ENCODE results near the gene CLK2. TPM values are rescaled to one million over a fixed set of nuclear protein-coding genes. Genes with fewer than 3 reads are reported as not detected.
A peak's percentile ranks its signal among the peaks of the same experiment; 100 is the strongest.

CLK2 gene
- total and polyA plus RNA-seq, 2 of the 13 experiments (the other 11 are each of a cell fraction or from before 2014, with no cell fraction given): 20.1 to 73.5 TPM

DNA sequence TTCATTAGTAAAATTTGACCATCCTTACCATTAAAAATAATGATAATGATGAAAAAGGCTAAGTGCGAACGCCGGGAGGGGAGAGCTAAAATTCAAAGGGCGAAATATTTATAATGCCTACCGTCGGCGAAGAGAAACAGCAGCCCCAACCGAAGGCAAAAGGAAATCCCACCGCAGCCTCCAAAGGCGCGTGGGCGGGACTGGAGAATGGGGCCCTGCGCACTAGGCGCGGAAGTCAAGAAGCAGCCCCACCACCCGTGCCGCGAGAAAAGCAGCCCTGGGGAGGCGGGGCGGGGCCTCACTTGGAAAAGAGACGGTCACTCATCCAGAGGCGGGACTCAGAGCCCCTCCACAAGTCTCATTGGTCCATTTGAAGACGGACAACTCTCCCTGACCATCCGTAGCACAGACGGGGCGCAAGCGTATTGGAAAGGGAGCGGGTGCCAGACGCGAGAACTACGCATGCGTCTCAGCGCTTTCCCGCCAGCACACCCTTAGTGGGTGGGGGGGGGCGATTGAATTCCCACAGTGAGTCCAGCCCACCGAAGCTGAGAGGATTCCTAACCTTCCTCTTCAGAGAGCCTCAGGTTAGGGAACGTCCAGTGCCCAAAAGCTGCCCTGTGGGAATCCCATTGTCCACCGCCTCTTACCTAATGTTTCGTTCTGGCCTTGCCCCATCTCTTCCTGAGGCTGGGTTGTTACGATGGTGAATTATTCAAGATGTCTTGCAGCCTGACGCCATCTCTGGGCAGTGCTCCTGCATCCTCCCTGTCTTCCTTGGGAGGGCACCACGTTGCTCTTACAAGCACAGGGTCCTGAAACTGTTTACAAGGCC is 45.8 kb downstream of the CLK2 start (continued):
- TF ChIP-seq, protein P1, sequence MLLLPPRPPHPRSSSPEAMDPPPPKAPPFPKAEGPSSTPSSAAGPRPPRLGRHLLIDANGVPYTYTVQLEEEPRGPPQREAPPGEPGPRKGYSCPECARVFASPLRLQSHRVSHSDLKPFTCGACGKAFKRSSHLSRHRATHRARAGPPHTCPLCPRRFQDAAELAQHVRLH (CRISPR knock-in tag; IDR thresholded peaks at IDR 0.05; ENCODE audit: borderline replicate concordance, low read depth): 0 out of 2 replicates have a peak, but pooled peaks have one; percentile 34
- no peak for TF ChIP-seq FOSL1 (CRISPR knock-in tag; IDR thresholded peaks at IDR 0.05; ENCODE audit: borderline replicate concordance)
- 0 out of 2 replicates have a peak, but pooled peaks have one; percentile 50 for TF ChIP-seq RELA (CRISPR knock-in tag; IDR thresholded peaks at IDR 0.05)
- 0 out of 2 replicates have a peak, but pooled peaks have one; percentile 14 for TF ChIP-seq RARA (CRISPR knock-in tag; IDR thresholded peaks at IDR 0.05)
- 0 out of 2 replicates have a peak, but pooled peaks have one; percentile 65 for TF ChIP-seq XBP1 (CRISPR knock-in tag; IDR thresholded peaks at IDR 0.05)
- TF ChIP-seq, protein P2, sequence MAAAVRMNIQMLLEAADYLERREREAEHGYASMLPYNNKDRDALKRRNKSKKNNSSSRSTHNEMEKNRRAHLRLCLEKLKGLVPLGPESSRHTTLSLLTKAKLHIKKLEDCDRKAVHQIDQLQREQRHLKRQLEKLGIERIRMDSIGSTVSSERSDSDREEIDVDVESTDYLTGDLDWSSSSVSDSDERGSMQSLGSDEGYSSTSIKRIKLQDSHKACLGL (CRISPR knock-in tag; IDR thresholded peaks at IDR 0.05): peak; percentile 9; the same call in 1 of the 2 replicates
- TF ChIP-seq KDM4B (CRISPR knock-in tag; IDR thresholded peaks at IDR 0.05): 0 out of 2 replicates have a peak, but pooled peaks have one; percentile 11
- TF ChIP-seq ELF1 (CRISPR knock-in tag; IDR thresholded peaks at IDR 0.05): peak; percentile 80
- 0 out of 2 replicates have a peak, but pooled peaks have one; percentile 6 for TF ChIP-seq ZNF34 (CRISPR knock-in tag; IDR thresholded peaks at IDR 0.05; ENCODE audit: borderline replicate concordance)
- TF ChIP-seq, protein P3, sequence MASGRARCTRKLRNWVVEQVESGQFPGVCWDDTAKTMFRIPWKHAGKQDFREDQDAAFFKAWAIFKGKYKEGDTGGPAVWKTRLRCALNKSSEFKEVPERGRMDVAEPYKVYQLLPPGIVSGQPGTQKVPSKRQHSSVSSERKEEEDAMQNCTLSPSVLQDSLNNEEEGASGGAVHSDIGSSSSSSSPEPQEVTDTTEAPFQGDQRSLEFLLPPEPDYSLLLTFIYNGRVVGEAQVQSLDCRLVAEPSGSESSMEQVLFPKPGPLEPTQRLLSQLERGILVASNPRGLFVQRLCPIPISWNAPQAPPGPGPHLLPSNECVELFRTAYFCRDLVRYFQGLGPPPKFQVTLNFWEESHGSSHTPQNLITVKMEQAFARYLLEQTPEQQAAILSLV (CRISPR knock-in tag; IDR thresholded peaks at IDR 0.05; ENCODE audit: borderline replicate concordance): no peak; the same call in 1 of the 2 replicates
- TF ChIP-seq, protein P4, sequence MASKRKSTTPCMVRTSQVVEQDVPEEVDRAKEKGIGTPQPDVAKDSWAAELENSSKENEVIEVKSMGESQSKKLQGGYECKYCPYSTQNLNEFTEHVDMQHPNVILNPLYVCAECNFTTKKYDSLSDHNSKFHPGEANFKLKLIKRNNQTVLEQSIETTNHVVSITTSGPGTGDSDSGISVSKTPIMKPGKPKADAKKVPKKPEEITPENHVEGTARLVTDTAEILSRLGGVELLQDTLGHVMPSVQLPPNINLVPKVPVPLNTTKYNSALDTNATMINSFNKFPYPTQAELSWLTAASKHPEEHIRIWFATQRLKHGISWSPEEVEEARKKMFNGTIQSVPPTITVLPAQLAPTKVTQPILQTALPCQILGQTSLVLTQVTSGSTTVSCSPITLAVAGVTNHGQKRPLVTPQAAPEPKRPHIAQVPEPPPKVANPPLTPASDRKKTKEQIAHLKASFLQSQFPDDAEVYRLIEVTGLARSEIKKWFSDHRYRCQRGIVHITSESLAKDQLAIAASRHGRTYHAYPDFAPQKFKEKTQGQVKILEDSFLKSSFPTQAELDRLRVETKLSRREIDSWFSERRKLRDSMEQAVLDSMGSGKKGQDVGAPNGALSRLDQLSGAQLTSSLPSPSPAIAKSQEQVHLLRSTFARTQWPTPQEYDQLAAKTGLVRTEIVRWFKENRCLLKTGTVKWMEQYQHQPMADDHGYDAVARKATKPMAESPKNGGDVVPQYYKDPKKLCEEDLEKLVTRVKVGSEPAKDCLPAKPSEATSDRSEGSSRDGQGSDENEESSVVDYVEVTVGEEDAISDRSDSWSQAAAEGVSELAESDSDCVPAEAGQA (IDR thresholded peaks at IDR 0.05; ENCODE audit: low read depth): no peak
- TF ChIP-seq, protein P4 (CRISPR knock-in tag; IDR thresholded peaks at IDR 0.05; ENCODE audit: borderline replicate concordance): 0 out of 2 replicates have a peak, but pooled peaks have one; percentile 18
- 0 out of 2 replicates have a peak, but pooled peaks have one; percentile 52 for TF ChIP-seq ZNF430 (CRISPR knock-in tag; IDR thresholded peaks at IDR 0.05)
- TF ChIP-seq, protein P5, sequence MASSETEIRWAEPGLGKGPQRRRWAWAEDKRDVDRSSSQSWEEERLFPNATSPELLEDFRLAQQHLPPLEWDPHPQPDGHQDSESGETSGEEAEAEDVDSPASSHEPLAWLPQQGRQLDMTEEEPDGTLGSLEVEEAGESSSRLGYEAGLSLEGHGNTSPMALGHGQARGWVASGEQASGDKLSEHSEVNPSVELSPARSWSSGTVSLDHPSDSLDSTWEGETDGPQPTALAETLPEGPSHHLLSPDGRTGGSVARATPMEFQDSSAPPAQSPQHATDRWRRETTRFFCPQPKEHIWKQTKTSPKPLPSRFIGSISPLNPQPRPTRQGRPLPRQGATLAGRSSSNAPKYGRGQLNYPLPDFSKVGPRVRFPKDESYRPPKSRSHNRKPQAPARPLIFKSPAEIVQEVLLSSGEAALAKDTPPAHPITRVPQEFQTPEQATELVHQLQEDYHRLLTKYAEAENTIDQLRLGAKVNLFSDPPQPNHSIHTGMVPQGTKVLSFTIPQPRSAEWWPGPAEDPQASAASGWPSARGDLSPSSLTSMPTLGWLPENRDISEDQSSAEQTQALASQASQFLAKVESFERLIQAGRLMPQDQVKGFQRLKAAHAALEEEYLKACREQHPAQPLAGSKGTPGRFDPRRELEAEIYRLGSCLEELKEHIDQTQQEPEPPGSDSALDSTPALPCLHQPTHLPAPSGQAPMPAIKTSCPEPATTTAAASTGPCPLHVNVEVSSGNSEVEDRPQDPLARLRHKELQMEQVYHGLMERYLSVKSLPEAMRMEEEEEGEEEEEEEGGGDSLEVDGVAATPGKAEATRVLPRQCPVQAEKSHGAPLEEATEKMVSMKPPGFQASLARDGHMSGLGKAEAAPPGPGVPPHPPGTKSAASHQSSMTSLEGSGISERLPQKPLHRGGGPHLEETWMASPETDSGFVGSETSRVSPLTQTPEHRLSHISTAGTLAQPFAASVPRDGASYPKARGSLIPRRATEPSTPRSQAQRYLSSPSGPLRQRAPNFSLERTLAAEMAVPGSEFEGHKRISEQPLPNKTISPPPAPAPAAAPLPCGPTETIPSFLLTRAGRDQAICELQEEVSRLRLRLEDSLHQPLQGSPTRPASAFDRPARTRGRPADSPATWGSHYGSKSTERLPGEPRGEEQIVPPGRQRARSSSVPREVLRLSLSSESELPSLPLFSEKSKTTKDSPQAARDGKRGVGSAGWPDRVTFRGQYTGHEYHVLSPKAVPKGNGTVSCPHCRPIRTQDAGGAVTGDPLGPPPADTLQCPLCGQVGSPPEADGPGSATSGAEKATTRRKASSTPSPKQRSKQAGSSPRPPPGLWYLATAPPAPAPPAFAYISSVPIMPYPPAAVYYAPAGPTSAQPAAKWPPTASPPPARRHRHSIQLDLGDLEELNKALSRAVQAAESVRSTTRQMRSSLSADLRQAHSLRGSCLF (CRISPR knock-in tag; IDR thresholded peaks at IDR 0.05; ENCODE audit: borderline replicate concordance): no peak
- 0 out of 2 replicates have a peak, but pooled peaks have one; percentile 29 for TF ChIP-seq KAT7 (CRISPR knock-in tag; IDR thresholded peaks at IDR 0.05; ENCODE audit: borderline replicate concordance)

Measured in HepG2 (cell line).